Fibroblast of skin of left biceps (primary cell): Measurements from ENCODE around the gene REPS1.
A peak's percentile ranks its signal among the peaks of the same experiment; 100 is the strongest.
"Not testable (repeated sequence)": the region's sequence is repeated elsewhere in the genome, so short reads cannot be mapped to it uniquely, and the experiment has no call there.

Experiments used
- DNase-seq, 2 experiments: peaks; one replicate each; pipeline ENCODE4 v3.0.0-alpha.2; 2013; ENCODE audit warnings: low read depth in 2 of 2

Gene REPS1

DNA sequence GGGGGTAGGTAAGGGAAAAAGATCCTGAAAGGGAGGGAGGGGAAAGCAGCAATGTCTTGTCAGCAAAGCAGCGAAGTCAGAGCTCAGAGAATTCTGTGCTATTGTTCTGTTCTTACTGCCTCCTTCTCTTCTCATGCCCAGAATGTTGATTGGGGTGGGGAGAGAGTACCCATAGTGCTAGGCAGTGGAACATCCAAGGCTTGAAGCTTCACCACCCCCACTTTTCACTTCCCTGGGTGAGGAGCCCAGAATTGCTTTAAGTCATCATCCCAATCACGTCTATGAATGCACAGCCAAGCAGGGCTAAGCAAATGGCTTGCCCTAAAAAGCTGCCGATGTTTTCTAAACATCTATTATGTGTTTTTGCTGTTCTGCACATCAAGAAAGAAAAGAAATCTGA, 16.5 kb downstream of the REPS1 start:
- no peak for DNase-seq

DNA sequence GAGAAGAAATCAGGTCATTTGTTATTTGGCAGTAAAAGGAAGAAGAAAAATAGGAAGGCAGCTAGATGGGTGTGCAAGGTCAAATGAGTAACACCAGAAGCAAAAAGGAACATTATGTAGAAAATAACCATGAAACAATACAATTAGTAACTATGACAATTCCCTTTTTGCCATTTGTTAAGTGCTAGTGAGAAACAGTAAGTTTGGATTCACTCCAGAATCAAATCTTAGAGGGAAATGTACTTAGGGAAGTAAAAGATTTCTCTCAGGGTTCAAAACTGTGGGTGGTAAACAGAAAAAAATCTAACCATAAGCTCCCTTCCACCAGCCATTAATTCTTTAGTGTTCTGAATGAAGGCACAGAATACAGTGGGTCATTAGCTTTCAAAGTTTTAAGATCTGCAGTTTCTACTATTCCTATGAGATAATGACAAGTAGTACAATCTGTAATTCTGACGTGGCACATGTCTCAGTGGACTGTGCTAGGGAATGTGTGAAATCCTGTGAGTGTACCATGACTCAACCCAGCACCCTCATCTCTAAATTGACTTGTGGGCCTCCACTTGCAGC, 17.1 kb downstream of the REPS1 start:
- peak; percentile 76 to 77 for DNase-seq

DNA sequence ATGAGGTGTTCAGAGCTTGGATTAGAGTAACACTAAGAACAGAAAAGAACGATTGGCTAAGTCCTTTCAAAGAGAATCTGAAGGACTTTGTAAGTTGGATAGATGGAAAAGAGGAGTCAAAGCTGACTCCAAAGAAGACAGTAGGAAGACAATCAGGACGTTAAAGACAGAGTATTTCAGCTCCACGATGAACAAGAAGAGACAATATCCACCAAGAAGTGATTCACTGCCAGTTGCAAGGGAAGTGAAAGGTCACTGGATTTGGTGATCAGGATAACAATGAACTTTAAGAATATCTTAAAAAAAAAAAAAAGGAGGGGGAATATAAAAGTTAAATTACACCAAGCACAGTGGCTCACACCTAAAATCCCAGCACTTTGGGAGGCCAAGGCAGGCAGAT, 17.9 kb downstream of the REPS1 start:
- no peak for DNase-seq

DNA sequence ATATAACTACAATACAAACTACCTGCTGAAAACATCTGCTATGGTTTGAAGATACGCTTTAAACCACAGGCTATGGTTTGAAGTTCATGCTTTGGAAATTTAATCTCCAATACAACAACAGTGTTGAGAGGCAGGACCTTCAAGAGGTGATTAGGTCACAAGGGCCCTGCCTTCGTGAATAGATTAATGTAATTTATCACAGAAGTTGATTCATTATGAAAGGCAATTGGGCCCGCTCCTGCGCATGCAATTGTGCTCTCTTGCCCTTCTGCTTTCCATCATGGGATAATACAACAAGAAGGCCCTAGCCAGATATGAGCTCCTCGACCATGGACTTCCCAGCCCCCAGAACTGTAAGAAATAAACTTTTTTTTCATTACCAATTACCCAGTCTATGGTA, 21.2 kb downstream of the REPS1 start:
- no peak for DNase-seq

DNA sequence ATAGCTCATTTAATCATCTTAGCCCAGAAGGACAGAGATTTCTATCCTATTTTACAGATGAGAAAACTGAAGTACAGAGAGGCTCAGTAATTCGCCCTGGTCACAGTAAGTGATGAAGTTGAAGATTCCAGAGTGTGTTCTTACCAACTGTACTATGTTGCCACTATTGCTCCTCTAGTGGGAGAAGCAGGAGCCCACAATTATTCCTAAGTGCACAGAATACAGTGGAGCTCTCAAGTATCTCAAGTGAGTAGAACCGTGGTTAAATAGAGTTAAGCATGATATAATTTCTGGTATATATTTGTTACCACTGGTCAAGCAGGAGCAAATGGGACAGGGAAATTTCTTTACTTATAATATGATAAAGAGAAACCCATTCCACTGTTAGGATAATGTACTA, 22.1 kb downstream of the REPS1 start:
- DNase-seq, result no peak

DNA sequence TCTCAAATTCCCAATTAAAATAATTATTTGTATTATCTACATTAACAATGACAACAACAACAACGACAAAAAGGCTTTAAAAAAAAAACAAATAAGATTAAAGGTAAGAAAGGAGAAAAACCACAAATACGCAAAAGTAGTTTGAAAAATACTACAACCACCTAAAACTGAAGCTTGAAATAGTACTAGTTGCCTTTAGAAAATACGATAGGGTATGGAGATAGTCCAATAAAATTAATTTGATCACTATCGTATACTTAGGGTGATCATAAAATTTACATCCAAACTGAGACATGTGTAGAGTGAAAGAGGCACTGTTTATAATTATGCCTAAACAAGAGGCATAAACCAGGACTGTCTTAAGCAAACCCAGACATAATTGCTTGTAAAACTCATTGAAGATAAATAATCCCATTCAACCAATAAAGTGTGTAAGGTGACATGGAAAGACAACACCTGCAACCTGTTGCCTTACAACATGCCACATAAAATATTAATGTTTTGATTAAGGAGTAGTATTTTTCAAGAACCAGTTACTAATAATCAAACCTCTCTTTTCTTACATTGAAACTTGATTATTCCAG, 22.7 kb downstream of the REPS1 start:
- DNase-seq, result no peak

DNA sequence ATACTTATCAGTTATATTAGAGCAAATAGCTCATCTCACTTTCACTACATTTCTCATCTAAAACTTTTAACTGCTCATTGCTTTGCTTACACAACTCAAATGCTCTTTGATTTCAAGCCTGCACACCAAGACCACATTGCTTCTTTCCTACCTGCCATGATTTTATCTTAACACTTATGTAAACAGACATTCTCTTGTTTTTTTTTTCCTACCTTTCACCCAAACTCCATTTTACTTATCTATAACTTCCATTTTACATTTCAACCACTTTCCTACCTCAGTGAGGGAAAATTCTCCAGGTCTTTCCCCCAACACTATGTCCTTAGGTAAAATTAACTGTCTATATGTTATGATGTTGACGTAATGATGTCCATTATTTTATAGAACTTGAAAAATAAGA, 24.0 kb downstream of the REPS1 start:
- no peak for DNase-seq

DNA sequence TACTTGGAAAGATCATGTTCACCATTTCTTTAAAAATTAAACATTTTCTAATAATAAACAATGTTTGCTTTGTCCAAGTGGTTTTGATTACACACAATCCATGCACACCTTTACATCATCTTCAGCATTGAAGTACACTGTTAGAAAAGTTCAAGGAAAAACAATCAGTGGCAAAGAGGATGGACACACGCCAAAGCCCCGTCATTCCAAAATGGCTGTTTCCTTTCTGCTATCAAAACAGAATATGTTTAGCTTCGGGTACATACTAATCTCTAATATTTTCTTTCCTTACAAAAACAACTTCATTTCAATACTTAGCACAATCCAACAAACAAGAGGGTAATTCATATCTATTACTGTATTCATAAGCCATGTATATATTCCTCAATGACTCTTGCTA, 24.5 kb downstream of the REPS1 start:
- DNase-seq, result no peak

DNA sequence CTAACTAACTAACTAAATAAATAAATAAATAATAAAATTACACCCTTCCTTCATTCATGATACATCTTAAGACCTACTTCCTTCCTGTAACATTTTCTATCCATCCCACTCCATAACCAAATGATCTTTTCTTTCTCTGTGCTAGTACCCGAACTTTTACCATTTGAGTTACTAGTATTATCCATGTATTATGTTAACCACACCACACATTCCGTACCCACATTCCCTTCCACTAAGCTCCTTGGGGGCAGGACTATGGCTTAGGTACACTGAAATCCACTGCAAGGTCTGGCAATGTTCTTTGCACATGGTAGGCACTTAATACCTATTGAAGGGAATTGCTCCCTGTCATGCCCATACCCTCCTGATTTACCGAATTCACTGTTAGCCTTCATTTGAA, 24.9 kb downstream of the REPS1 start:
- DNase-seq, result no peak

DNA sequence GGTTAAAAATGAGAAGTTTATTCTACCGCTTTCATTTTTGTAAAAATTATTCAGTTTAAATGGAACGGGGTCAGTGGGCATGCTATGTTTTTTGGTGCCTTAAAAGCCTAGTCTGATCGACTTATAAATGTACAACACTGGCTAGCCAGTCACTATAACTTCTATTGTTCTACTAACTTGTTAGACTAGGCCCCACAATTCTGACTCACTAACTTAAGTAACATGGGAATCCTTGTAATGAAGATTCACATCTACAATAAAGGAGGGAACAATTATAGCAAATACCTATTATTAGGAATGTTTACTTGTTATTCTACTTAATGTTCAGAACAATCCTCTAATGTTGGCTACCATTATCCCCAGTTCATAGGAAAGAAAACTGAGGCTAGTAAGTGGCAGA, 28.5 kb downstream of the REPS1 start:
- no peak for DNase-seq

DNA sequence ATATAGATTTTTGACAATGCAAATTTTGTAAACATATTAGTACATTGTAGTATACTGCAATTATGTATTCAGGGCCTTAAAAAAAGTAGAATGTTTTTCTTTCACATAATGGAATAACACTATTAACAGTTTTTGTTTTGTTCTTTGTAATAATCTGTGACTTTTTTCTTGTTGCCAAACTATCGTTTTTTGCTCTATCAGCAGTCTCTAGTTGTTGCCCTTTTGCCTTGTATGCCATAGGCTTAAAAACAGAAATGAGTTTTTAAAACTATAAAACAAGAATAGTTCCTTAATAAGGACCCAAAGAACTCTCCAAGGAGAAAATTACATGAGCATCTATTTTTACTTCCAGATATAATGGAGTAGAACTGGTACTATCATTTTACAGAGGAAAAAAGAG, 29.5 kb downstream of the REPS1 start:
- no peak for DNase-seq

DNA sequence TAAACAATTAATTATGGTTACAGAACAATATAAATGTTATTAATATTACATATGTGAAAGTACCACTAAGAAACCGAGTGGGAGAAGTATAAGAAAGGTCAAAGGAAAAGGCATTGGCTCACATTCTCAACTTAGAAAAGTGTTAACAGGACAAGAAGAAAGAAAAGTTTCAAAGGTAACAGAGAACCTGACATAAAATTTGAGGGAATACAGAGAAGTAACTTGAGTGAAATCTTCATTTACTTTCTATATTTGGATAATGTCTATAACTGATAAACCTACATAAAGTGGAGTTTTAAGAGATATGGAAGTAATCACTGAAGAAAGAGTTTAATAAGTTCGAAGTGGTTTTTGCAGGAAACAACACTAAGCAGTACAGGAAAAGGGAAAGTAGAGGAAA, 30.1 kb downstream of the REPS1 start:
- DNase-seq, result no peak

DNA sequence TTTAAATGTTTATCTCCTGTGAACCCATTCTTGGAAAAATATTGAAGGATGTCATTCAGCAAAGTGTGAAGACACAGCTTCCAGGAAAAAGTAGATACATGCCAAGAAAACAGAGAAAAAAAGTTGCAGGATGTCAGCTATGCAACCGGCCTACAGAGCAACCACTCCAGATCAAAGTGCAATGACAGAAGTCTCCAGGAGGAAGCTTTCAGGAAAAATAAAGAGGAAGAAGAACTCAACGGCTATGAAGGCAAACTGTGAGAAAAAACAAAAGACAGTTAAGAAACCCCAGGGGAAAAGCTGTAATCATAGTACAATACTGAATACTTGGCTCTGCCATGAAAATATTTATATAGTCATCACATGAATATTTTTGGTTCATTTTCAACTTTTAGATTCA, 30.6 kb downstream of the REPS1 start:
- no peak for DNase-seq

DNA sequence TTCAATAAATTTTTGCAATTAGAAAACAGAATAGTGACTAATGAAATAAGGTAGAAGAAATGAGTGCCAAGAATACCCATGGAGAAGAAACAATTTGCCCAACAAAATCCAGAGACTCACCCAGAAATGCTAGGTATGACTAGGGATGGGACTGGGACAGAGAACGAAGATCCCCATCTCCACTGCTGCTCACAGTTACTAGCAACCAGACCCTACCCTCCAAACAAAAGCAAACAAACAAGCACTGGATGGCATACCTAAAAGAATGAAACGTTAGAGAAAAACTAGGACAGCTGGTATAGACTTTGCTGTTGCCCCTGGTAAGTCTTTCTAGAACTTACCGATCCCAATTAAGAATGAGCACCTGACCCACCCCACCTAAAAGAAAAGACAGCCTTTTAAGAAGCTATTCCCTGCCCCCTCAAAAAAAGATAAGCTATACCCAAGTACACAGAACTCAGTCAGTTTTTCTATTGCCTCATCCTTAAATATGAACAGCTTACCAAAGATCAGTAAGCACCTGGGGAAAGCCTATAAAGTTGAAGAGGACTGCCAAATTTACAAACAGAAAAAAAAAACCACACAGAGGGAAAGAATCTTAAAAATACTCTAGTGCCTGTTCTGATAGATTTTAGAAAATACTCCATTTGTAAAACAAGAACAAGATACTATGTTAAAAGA, 31.7 kb downstream of the REPS1 start:
- DNase-seq, result no peak

DNA sequence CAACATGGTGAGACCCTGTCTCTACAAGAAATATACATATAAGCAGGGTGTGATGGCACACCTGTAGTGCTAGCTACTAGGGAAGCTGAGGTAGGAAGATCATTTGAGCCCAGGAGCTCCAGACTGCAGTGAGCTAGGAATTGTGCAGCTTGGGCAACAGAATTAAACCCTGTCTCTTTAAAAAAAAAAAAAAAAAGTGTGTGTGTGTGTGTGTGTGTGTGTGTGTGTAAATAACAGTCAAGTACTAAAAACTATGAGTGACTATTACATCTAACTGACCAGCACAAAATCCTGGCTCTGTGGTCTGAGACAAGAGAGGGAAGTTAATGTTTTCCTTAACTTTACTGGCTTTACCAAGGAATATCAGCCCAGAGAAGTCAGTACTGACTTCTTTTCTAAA, 32.8 kb downstream of the REPS1 start:
- DNase-seq, result no peak

DNA sequence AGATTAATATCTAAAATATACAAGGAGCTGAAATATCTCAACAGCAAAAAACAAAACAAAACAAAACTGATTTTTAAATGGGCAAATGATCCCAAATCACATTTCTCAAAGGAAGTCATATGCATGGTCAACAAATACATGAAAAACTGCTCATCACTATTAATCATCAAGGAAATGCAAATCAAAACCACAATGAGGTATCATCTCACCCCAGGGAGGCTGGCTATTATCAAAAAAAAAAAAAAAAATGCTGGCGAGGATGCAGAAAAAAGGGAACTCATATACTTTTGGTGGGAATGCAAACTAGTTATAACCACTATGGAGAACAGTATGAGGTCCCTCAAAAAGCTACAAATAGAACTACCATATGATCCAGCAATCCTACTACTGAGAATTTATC, 34.6 kb downstream of the REPS1 start:
- DNase-seq, result no peak

DNA sequence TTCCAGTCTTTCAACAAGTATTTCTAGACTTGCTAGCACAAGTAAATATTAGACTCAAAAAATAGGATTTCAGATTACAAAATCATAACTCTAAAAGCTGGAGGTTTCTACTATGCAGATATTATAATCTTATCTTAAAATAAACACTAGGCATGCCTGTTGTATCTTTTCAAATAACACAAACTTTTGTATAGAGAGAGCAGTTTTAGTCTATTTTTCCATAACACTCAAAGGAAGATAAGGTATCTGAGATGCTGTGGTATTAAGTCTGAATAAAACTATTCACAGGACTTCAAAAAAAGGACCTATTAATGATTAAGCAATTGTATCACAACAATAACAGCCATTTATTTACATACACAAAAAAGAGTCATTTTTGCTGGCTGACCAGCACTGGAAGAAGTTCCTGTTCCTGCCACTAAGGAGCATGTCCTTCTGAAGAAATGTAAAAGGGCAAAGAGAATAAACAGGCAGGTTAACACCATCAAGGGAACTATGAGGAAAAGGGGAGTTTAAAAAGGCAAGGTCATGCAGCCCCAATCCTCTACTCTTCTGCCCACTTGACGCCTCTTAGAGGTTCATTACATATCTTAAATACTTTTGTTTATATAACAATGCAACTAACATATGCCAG, 39.4 kb downstream of the REPS1 start:
- no peak for DNase-seq

DNA sequence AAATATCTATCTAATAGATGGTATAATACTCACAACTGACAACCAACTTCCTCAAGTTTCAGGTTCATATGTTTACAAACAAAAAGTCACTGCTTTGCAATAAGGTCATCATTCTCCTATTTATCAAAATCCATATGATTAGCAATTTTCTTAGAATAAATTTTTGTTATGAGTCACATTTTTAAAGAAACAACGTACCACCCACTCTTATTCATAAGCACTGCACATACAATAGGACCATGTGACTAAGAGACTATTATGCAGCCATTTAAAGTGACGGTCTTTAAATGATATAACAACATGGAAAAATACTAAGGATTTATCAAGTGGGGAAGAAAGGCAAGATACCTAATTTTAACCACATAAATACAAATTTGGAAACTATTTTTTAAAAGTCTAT, 40.0 kb downstream of the REPS1 start:
- no peak for DNase-seq

DNA sequence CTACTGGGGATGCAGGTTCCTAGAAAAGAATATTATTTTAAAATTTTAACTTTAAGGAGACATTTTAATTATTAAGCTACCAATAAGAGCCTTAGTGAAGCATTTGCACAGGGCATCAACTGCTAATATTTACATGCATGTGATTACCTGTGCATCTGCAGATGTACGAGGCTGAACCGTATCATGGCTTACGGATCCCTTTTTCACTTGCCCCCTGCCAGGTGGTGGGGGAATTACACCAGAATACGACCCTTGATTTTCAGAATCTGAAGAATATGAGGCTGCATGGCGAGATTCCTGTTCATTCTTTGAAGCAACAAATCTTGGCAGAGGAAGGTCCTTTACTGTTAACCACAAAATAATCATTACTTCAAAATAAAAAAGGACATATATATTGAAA, 42.7 kb downstream of the REPS1 start:
- DNase-seq, result no peak

DNA sequence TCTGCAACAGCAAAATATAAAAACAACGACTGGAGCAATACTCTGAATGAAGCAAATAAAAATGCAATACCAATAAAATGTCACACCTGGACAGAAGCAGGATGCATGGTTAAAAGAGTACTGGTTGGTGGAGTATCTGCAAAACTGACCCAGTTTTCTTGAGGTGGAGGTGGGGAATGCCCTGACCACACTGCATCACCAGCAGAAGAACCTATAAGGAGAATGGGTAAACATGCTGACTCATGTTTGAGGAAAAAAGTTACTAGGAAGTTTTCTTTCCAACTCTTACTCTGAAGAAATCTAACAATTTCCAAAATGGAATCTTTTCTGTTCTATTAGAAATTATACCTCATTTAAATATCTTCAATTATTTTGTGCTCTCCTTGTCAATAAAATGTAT, 43.6 kb downstream of the REPS1 start:
- no peak for DNase-seq

DNA sequence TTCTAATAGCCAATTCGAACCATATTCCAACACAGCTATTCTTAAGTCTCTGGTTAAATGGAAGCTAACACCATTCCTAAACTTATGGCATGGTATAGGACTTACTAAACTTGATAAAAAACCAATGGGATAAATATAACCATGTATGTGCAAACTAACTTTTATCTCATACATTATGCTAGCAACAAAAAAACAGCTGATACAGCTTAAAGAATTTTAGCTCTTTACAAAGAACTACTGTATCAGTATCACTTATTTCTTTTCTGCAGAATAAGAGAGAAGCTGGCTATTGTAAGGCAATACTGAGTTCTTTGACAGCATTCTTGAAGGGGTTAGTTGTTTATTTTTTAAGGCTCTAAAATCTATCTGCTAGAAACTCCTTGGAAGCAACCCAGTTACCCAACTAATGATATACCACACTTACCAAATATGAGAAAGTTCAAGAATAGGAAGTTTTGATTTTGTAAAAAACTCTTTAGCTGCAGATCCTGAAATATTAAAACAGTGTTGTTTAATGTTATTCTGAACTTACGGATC, 44.9 kb downstream of the REPS1 start:
- no peak for DNase-seq

DNA sequence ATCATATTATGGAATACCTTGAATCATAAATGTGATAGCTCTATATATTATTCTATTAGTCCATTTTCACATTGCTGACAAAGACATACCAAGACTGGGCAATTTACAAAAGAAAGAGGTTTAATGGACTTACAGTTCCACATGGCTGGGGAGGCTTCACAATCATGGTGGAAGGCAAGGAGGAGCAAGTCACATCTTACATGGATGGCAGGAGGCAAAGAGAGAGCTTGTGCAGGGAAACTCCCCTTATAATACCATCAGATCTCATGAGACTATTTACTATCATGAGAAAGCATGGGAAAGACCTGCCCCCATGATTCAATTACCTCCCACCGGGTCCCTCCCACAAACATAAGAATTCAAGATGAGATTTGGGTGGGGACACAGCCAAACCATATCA, 51.2 kb downstream of the REPS1 start:
- DNase-seq, result not testable (repeated sequence)

DNA sequence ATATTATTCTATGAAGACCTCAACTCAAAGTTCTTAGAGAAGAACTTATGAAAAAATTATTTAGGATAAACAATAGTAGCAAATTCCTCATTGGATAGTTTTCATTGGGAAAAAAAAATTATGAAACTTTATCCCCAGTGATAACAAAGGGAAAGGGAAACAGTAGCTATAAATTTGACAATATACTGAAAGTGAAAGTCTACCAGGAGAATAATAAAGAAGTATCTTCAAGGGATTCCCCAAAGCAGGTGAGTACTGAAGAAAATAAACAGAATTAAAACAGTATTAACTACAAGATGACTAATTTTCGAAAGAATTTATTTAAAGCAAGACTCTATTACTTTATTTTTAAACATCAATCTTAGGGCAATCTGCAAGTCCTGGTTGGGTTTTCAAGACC, 56.4 kb downstream of the REPS1 start:
- DNase-seq, result no peak
